Mucosa of rectum (tissue), 2 donors: ENCODE data around the gene DPF1.
"Not testable (repeated sequence)": the region's sequence is repeated elsewhere in the genome, so short reads cannot be mapped to it uniquely, and the experiment has no call there.

Source experiments
- H3K27ac ChIP-seq, 2 donors: one replicate each; pipeline ENCODE4 v1.7.0; 2013; ENCODE audit warnings: inconsistent platforms in 2 of 2, low read depth in 2 of 2, low read length in 2 of 2
- H3K27me3 ChIP-seq, 2 donors: one replicate each; pipeline ENCODE4 v1.7.0; 2013; ENCODE audit warnings: low read length in 2 of 2; ENCODE audit not compliant: control insufficient read depth in 2 of 2, insufficient read depth in 2 of 2
- H3K36me3 ChIP-seq, 2 donors: one replicate each; pipeline ENCODE4 v1.7.0; 2013; ENCODE audit warnings: low read length in 2 of 2; ENCODE audit not compliant: control insufficient read depth in 2 of 2, insufficient read depth in 2 of 2
- H3K4me1 ChIP-seq, 2 donors: one replicate each; pipeline ENCODE4 v1.7.0; 2013; ENCODE audit warnings: low read length in 2 of 2, mild to moderate bottlenecking in 1 of 2; ENCODE audit not compliant: control insufficient read depth in 2 of 2, insufficient read depth in 2 of 2
- H3K4me3 ChIP-seq, 2 donors: one replicate each; pipeline ENCODE4 v1.7.0; 2013; ENCODE audit warnings: low read length in 2 of 2
- H3K9ac ChIP-seq, 2 donors: one replicate each; pipeline ENCODE4 v1.7.0; 2013; ENCODE audit warnings: low read length in 2 of 2, low read depth in 1 of 2, mild to moderate bottlenecking in 1 of 2
- H3K9me3 ChIP-seq, 2 donors: one replicate each; pipeline ENCODE4 v1.7.0; 2013; ENCODE audit warnings: low read length in 2 of 2; ENCODE audit not compliant: control insufficient read depth in 2 of 2
- donor health status: healthy.
- donor health status: Normal muscosa, but diverticular disease.

The DPF1 gene

DNA sequence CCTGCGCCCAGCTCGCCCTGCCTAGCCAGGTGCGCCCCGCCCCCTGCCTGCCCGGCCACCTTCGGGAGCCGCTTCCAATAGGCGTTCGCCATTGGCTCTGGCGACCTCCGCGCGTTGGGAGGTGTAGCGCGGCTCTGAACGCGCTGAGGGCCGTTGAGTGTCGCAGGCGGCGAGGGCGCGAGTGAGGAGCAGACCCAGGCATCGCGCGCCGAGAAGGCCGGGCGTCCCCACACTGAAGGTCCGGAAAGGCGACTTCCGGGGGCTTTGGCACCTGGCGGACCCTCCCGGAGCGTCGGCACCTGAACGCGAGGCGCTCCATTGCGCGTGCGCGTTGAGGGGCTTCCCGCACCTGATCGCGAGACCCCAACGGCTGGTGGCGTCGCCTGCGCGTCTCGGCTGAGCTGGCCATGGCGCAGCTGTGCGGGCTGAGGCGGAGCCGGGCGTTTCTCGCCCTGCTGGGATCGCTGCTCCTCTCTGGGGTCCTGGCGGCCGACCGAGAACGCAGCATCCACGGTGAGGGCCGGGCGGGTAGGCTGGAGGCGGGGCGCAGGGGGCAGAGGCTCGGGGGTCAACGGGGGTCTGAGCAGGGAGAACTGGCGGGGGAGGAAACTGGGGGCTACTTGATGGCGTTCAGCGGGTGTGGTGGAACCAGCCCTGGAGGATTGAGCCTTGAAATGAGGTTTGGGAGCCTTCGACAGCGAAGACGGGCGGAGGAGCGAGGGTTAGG lies 40.6 kb upstream of the DPF1 start, which contains the start of gene SPINT2:
Gene SPINT2 (plus strand): TSS at position 88 of the 727 bp plus-strand sequence. CDS start 320 bp downstream, at position 408.
- peak within 1 kb of the TSS; percentile 83 to 84 for H3K4me3 ChIP-seq
- no peaks in the 10 kb centered on the region for H3K27me3 ChIP-seq
- peaks cover 23 to 39% of the 10 kb centered on the region in 2 donors for H3K4me1 ChIP-seq
- no peaks in the 10 kb centered on the region for H3K9me3 ChIP-seq
- peak within 1 kb of the TSS; percentile 96 to 98 for H3K27ac ChIP-seq
- H3K9ac ChIP-seq: peak within 1 kb of the TSS; percentile 96 to 99
- no peaks in the 10 kb centered on the region for H3K36me3 ChIP-seq

DNA sequence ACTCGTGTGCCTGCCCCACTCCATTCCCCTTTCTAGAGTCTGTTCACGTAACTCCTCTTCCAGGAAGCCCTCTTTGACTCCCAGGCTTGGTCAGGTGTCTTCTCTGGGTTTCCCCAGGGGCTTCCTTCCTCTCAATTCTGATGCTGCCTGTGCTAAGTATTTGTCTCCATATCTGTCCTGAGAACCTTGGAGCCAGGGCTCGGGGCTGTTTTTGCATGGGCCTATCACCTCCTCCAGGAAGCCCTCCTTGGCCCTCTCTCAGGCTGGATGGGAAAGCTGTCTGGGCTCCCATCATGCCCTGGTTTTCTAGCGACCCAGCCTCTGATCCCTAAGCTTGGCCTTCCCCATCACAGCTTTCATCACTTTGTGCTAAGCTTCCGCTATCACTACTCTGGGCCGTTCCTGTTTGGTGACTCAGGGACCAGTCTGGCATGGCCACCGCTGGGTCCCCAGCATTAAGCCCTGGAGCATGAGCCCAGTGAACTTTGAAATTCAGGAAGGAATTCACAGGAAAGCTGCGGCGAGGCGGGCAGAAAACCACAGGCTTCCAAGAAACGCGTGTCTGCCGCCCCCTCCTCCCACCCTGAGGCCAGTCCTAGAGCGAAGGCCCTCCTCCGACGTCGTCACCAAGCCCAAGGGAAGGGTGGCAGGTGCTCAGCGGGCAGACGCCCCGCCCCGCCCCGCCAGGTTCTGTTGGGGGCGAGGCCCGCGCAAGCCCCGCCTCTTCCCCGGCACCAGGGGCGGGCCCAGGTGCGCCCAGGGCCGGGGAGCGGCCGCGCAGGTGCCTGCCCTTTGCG lies 39.9 kb upstream of the DPF1 start:
- Histone ChIP-seq H3K4me1 (peaks cover 20 to 39% of the 10 kb centered on the region in 2 donors), H3K27ac (peak overlapping the region; percentile 96 to 98), H3K27me3 (no peaks in the 10 kb centered on the region), H3K9ac (peak overlapping the region; percentile 77 to 99), H3K4me3 (peak overlapping the region; percentile 83 to 84), H3K9me3 (no peaks in the 10 kb centered on the region), H3K36me3 (no peaks in the 10 kb centered on the region)

DNA sequence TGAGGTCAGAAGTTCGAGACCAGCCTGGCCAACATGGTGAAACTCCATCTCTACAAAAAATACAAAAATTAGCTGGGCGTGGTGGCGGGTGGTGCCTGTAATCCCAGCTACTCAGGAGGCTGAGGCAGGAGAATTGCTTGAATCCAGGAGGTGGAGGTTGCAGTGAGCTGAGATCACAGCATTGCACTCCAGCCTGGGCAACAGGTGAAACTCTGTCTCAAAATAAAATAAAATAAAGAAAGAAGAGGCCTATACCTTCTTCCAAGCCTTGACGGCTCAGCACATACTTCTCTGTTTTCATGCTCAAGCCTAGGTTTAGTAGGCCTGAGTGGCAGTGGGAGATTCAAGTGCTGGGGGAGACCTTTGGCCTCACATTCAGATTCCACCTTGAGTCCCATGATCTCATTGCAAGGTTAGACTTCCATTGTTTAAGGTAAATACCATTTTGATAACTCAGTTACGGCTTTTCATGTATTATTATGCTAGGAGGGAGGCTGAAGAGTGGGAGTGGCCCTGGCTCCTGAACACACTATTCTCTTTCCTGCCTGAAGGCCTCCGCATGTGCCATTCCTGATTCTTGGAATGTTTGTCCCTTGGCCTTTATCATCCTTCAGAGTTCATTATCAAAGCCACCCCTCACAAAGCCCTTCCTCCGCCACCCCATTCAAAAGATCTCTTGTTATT lies 38.7 kb upstream of the DPF1 start:
- H3K36me3 ChIP-seq: no peaks in the 10 kb centered on the region
- no peaks in the 10 kb centered on the region for H3K27me3 ChIP-seq
- peaks cover 12 to 28% of the 10 kb centered on the region in 2 donors for H3K4me1 ChIP-seq
- H3K9ac ChIP-seq: no peak overlapping the region
- peak overlapping the region; percentile 28 to 37 for H3K27ac ChIP-seq
- H3K9me3 ChIP-seq: no peaks in the 10 kb centered on the region
- H3K4me3 ChIP-seq: no peak overlapping the region

DNA sequence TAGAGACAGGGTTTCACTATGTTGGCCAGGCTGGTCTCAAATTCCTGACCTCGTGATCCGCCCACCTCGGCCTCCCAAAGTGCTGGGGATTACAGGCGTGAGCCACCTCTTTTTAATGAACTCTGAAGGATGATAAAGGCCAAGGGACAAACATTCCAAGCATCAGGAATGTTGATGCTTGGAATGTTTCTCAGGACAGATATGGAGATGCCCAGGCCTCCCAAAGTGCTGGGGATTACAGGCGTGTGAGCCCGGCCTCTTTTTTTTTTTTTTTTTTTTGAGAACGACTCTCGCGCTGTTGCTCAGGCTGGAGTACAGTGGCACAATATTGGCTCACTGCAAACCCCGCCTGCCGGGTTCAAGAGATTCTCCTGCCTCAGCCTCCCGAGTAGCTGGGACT lies 37.9 kb upstream of the DPF1 start:
- not testable (repeated sequence) for H3K4me3 ChIP-seq

DNA sequence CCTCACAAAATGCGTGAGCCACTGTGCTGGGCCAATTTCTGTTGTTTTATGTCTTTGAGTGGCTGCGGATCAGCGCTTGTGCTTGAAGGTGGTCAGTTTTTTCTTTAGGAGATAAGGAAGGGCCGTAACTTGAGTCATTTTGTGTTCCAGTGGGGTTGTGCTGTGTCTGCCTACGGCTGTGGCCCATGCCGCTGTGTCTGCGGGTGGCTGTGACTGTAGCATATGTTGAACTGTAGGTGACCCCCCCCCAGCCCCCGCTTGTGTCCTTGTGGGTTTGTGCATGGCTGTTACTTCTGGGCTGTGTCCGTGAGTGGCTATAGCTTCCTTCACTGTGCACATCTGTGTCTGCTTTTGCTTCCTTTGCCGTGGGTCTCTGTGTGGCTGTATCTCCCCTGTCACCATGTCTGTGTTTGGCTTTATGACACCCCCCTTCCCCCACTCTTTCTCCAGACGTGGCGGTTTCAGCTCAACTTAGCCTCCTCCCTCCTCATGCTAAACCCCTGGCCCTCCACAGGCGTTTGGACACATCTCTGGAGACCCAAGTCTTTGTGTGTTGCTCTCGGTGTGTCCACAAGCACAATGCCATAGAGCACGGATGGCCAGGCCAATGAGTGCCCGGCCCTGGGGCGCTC lies 31.5 kb upstream of the DPF1 start:
- H3K27ac ChIP-seq: peak overlapping the region; percentile 41 to 68
- H3K9me3 ChIP-seq: no peaks in the 10 kb centered on the region
- peak overlapping the region in 1 of 2 donors; percentile 26 for H3K9ac ChIP-seq
- peaks cover 15 to 23% of the 10 kb centered on the region in 2 donors for H3K4me1 ChIP-seq
- H3K36me3 ChIP-seq: no peaks in the 10 kb centered on the region
- H3K4me3 ChIP-seq: peak overlapping the region; percentile 55 to 66
- peaks cover 0 to 2% of the 10 kb centered on the region in 2 donors for H3K27me3 ChIP-seq

More for the DNA sequence above, 37.9 kb upstream of the DPF1 start:
- not testable (repeated sequence) for H3K27me3 ChIP-seq, H3K9me3 ChIP-seq, H3K36me3 ChIP-seq, H3K27ac ChIP-seq, H3K9ac ChIP-seq
- peaks cover 7 to 20% of the 10 kb centered on the region in 2 donors for H3K4me1 ChIP-seq

DNA sequence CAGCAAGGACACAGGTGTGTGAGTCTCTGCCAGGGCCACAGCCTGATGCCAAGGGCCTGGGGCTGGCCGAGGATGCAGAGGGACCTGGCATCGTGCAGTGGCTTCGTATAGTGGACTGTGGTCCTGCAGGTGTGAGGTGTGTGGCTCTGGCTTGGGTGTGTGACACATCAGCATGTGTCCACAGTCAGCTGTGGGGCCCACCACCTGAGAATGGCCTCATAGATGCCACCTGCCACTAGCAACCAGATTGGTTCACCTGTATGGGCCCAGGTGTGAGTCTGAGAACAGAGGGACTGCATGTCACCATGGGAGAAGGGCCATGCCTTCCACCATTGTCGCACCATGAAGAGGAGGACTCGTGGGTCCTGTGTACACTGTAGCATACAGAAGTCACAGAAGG lies 29.8 kb upstream of the DPF1 start:
- peak overlapping the region; percentile 78 to 82 for H3K27ac ChIP-seq
- H3K27me3 ChIP-seq: peaks cover 0 to 2% of the 10 kb centered on the region in 2 donors
- H3K4me1 ChIP-seq: peaks cover 19 to 26% of the 10 kb centered on the region in 2 donors
- no peak overlapping the region for H3K4me3 ChIP-seq
- no peaks in the 10 kb centered on the region for H3K36me3 ChIP-seq
- no peaks in the 10 kb centered on the region for H3K9me3 ChIP-seq
- H3K9ac ChIP-seq: peak overlapping the region; percentile 14 to 49

DNA sequence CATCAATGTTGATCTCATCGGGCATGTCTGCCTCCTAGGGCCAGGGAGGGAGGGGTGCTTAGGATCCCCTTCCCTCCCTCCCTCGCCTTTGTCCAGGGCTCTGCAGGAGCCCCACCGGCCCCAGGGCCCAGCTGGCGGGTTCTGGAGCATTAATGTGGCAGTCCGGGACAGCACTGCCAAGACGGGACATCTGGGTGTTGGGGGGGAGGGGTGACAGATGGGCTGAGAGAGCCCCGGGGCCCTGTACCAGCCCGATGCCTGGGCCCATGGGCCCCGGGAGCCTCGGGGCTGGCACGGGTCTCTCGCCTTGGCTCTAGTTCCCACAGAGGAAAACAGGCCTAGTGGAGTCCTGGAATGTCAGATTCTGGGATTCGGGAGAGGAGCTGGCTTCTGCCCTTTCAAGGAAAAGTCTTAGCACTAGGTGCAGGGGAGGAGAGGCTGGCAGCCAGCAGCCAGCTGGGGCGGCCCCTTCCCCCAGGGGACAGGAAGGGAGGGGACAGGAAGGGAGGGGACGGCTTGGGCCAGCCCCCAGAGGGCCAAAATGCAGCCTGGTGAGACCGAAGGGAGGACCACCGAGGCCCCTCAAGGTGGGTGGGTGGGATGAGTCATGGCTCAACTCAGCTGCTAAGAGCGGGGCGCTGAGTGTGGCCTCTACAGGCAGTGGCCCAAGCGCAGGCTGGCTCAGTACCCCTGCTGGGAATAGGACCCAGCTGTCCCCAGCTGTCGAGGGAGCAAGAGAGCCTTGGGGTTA lies 29.1 kb upstream of the DPF1 start:
- H3K4me3 ChIP-seq: peak overlapping the region in 1 of 2 donors; percentile 5
- no peaks in the 10 kb centered on the region for H3K36me3 ChIP-seq
- H3K4me1 ChIP-seq: peaks cover 19 to 26% of the 10 kb centered on the region in 2 donors
- H3K27ac ChIP-seq: peak overlapping the region; percentile 78 to 82
- H3K9me3 ChIP-seq: no peaks in the 10 kb centered on the region
- H3K9ac ChIP-seq: peak overlapping the region; percentile 14 to 49
- H3K27me3 ChIP-seq: peaks cover 0 to 2% of the 10 kb centered on the region in 2 donors

DNA sequence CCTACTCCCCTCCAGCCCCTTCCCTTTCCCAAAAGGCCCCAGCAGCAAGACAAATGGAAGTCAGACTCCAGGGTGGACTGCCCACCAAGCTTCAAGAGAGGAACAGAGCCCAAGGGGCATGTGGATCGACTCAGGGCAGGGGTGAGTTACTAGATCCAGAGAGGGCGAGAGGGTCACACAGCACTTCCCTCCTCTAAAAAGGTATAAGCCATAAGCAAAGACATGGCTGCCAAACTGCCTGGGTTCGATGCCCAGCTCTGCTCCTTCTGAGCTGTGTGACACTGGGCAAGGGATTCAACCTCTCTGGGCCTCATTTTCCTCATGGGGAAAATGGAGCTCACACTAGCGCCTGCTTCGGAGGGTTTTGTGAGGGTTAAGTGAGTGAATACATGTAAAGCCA lies 28.4 kb upstream of the DPF1 start:
- peak overlapping the region; percentile 5 to 19 for H3K4me3 ChIP-seq
- peak overlapping the region; percentile 49 to 54 for H3K9ac ChIP-seq
- H3K27ac ChIP-seq: peak overlapping the region; percentile 78 to 82
- peaks cover 19 to 26% of the 10 kb centered on the region in 2 donors for H3K4me1 ChIP-seq
- peaks cover 0 to 2% of the 10 kb centered on the region in 2 donors for H3K27me3 ChIP-seq
- H3K9me3 ChIP-seq: no peaks in the 10 kb centered on the region
- H3K36me3 ChIP-seq: no peaks in the 10 kb centered on the region

DNA sequence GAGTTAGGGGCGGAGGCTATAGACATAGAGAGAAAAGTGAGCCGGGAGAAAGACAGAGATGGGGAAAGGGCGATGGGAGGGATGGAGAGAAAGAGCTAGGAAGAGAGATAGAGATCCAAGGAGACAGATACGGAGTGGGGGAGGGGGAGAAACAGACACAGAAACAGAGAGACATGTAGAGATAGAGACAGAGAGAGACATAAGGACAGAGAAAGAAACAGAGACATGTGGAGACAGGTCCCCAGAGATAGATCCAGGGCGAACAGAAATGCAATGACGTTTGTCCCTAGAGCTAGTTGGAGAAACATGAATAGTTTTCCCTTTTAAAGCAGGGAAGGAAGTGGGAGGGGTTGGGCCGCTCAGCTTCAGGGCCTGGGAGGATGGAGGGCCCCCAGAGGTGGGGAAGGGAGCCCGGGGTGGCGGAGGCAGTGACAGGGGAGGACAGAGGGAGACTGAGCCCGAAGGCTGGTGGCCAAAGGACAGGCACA lies 27.6 kb upstream of the DPF1 start:
- H3K9ac ChIP-seq: peak overlapping the region; percentile 16 to 47
- no peaks in the 10 kb centered on the region for H3K27me3 ChIP-seq
- peak overlapping the region; percentile 78 to 82 for H3K27ac ChIP-seq
- peaks cover 19 to 25% of the 10 kb centered on the region in 2 donors for H3K4me1 ChIP-seq
- peak overlapping the region; percentile 26 to 37 for H3K4me3 ChIP-seq
- H3K36me3 ChIP-seq: no peaks in the 10 kb centered on the region
- no peaks in the 10 kb centered on the region for H3K9me3 ChIP-seq
